ENCODE measurements around the gene CNRIP1.
"Not testable (repeated sequence)": the region's sequence is repeated elsewhere in the genome, so short reads cannot be mapped to it uniquely, and the experiment has no call there.

CNRIP1 gene

GRCh38 chr2:68340226-68341061 is 20.7 kb upstream of the CNRIP1 start:
- DNase-seq (ENCODE audit: low read depth), result no peak

GRCh38 chr2:68336192-68336591 is 16.4 kb upstream of the CNRIP1 start:
- DNase-seq (ENCODE audit: low read depth), result peak; percentile 35

GRCh38 chr2:68333931-68334330 is 14.2 kb upstream of the CNRIP1 start:
- DNase-seq (ENCODE audit: low read depth), result no peak

- DNase-seq (ENCODE audit: low read depth), result no peak
These were observed 13.3 kb upstream of the CNRIP1 start for GRCh38 chr2:68333009-68333408.

- no peak for DNase-seq (ENCODE audit: low read depth)
These were observed 10.9 kb upstream of the CNRIP1 start for GRCh38 chr2:68330691-68331090.

GRCh38 chr2:68328901-68329300 is 9.2 kb upstream of the CNRIP1 start:
- no peak for DNase-seq (ENCODE audit: low read depth)

- DNase-seq (ENCODE audit: low read depth), result no peak
These were observed 5.3 kb upstream of the CNRIP1 start for GRCh38 chr2:68325056-68325455.

- no peak for DNase-seq (ENCODE audit: low read depth)
These were observed 431 bp upstream of the CNRIP1 start for GRCh38 chr2:68320118-68320641.

GRCh38 chr2:68318914-68319397 is 793 bp downstream of the CNRIP1 start:
- no peak for DNase-seq (ENCODE audit: low read depth)

GRCh38 chr2:68317971-68318913 is 1.5 kb downstream of the CNRIP1 start:
- no peak for DNase-seq (ENCODE audit: low read depth)

- no peak for DNase-seq (ENCODE audit: low read depth)
These were observed 3.6 kb downstream of the CNRIP1 start for GRCh38 chr2:68316111-68316510.

GRCh38 chr2:68311033-68311432 is 8.7 kb downstream of the CNRIP1 start:
- DNase-seq (ENCODE audit: low read depth), result no peak

- DNase-seq (ENCODE audit: low read depth), result no peak
These were observed 10.3 kb downstream of the CNRIP1 start for GRCh38 chr2:68309426-68309825.

- DNase-seq (ENCODE audit: low read depth), result not testable (repeated sequence)
These were observed 15.9 kb downstream of the CNRIP1 start for GRCh38 chr2:68303902-68304272.

- no peak for DNase-seq (ENCODE audit: low read depth)
These were observed 16.5 kb downstream of the CNRIP1 start for GRCh38 chr2:68303033-68303901.

- DNase-seq (ENCODE audit: low read depth), result no peak
These were observed 17.4 kb downstream of the CNRIP1 start for GRCh38 chr2:68302281-68302875.

- DNase-seq (ENCODE audit: low read depth), result no peak
These were observed 24.2 kb downstream of the CNRIP1 start for GRCh38 chr2:68295516-68295915.

GRCh38 chr2:68294913-68295312 is 24.8 kb downstream of the CNRIP1 start:
- DNase-seq (ENCODE audit: low read depth), result no peak

- DNase-seq (ENCODE audit: low read depth), result no peak
These were observed 25.6 kb downstream of the CNRIP1 start for GRCh38 chr2:68294187-68294586.

- no peak for DNase-seq (ENCODE audit: low read depth)
These were observed 26.0 kb downstream of the CNRIP1 start for GRCh38 chr2:68293755-68294154.

GRCh38 chr2:68293024-68293423 is 26.7 kb downstream of the CNRIP1 start:
- DNase-seq (ENCODE audit: low read depth), result no peak
